Parathyroid adenoma (tissue), 2 donors: Measurements from ENCODE around the gene DHRSX.

Source experiments
- H2AFZ ChIP-seq: fragments of 300-600 bp; sonication (generic); one replicate; pipeline ENCODE4 v1.7.0; 2017; ENCODE audit warnings: antibody characterized with exemption, mild to moderate bottlenecking
- H3K27ac ChIP-seq: fragments of 300-600 bp; sonication (generic); one replicate; pipeline ENCODE4 v1.7.0; 2017
- H3K27me3 ChIP-seq: fragments of 300-600 bp; sonication (generic); one replicate; pipeline ENCODE4 v1.7.0; 2017; ENCODE audit warnings: low read length; ENCODE audit not compliant: control insufficient read depth, insufficient read depth
- H3K36me3 ChIP-seq: fragments of 300-600 bp; sonication (generic); one replicate; pipeline ENCODE4 v1.7.0; 2017; ENCODE audit warnings: low read length; ENCODE audit not compliant: control insufficient read depth, insufficient read depth
- H3K4me1 ChIP-seq: fragments of 300-600 bp; sonication (generic); one replicate; pipeline ENCODE4 v1.7.0; 2017; ENCODE audit warnings: control low read depth
- H3K4me2 ChIP-seq: fragments of 300-600 bp; sonication (generic); one replicate; pipeline ENCODE4 v1.7.0; 2017; ENCODE audit warnings: low read length
- H3K4me3 ChIP-seq: fragments of 300-600 bp; sonication (generic); one replicate; pipeline ENCODE4 v1.7.0; 2017; ENCODE audit warnings: low read depth, low read length
- H3K79me2 ChIP-seq: fragments of 300-600 bp; sonication (generic); one replicate; pipeline ENCODE4 v1.7.0; 2017; ENCODE audit warnings: control low read depth
- H3K9ac ChIP-seq: fragments of 300-600 bp; sonication (generic); one replicate; pipeline ENCODE4 v1.7.0; 2017; ENCODE audit warnings: mild to moderate bottlenecking
- H3K9me3 ChIP-seq: fragments of 300-600 bp; sonication (generic); one replicate; pipeline ENCODE4 v1.7.0; 2017; ENCODE audit warnings: low read length; ENCODE audit not compliant: control insufficient read depth
- CTCF ChIP-seq: fragments of 300-600 bp; sonication (generic); IDR thresholded peaks from one replicate; pipeline ENCODE4 v1.7.0; 2017; ENCODE audit warnings: antibody characterized with exemption, mild to moderate bottlenecking
- donor health status: primary hyperparathyroidism.

The DHRSX gene

GRCh38 chrX:2513121-2513664, 12.4 kb upstream of the DHRSX start:
- Histone ChIP-seq H3K79me2 (no peaks in the 10 kb centered on the region), H3K4me3 (no peak overlapping the region), H2AFZ (no peak overlapping the region), H3K4me1 (no peaks in the 10 kb centered on the region), H3K4me2 (no peak overlapping the region), H3K27me3 (no peaks in the 10 kb centered on the region), H3K9ac (no peak overlapping the region), H3K36me3 (no peaks in the 10 kb centered on the region), H3K9me3 (no peaks in the 10 kb centered on the region), H3K27ac (no peak overlapping the region)
- TF ChIP-seq CTCF: no peak

- no peaks in the 10 kb centered on the region for H3K27me3 ChIP-seq
- no peaks in the 10 kb centered on the region for H3K36me3 ChIP-seq
- H3K9me3 ChIP-seq: no peaks in the 10 kb centered on the region
- H3K79me2 ChIP-seq: no peaks in the 10 kb centered on the region
- no peak overlapping the region for H3K4me3 ChIP-seq
- no peak overlapping the region for H3K4me2 ChIP-seq
- no peak overlapping the region for H3K27ac ChIP-seq
- no peak overlapping the region for H2AFZ ChIP-seq
- no peak overlapping the region for H3K9ac ChIP-seq
- no peak for TF ChIP-seq CTCF
- no peaks in the 10 kb centered on the region for H3K4me1 ChIP-seq
Observed at GRCh38 chrX:2512501-2512900, 11.7 kb upstream of the DHRSX start.

- no peak overlapping the region for H3K4me2 ChIP-seq
- H3K27me3 ChIP-seq: no peaks in the 10 kb centered on the region
- no peaks in the 10 kb centered on the region for H3K36me3 ChIP-seq
- no peak overlapping the region for H3K27ac ChIP-seq
- H3K9me3 ChIP-seq: no peaks in the 10 kb centered on the region
- H3K79me2 ChIP-seq: no peaks in the 10 kb centered on the region
- TF ChIP-seq CTCF: no peak
- H2AFZ ChIP-seq: no peak overlapping the region
- no peak overlapping the region for H3K4me3 ChIP-seq
- H3K9ac ChIP-seq: no peak overlapping the region
- no peaks in the 10 kb centered on the region for H3K4me1 ChIP-seq
Observed at GRCh38 chrX:2511326-2511725, 10.6 kb upstream of the DHRSX start.

GRCh38 chrX:2508648-2509335, 8.0 kb upstream of the DHRSX start:
- Histone ChIP-seq H3K9me3 (no peaks in the 10 kb centered on the region), H3K27me3 (no peaks in the 10 kb centered on the region), H3K27ac (no peak overlapping the region), H3K36me3 (no peaks in the 10 kb centered on the region), H3K9ac (no peak overlapping the region), H2AFZ (no peak overlapping the region), H3K4me1 (no peaks in the 10 kb centered on the region), H3K79me2 (no peaks in the 10 kb centered on the region), H3K4me2 (no peak overlapping the region), H3K4me3 (no peak overlapping the region)
- no peak for TF ChIP-seq CTCF
